H1 (cell line): ENCODE measurements around the gene SFTPB. TPM values are rescaled to one million over a fixed set of nuclear protein-coding genes. Genes with fewer than 3 reads are reported as not detected.
A peak's percentile ranks its signal among the peaks of the same experiment; 100 is the strongest.

Source experiments
- BRCA1 ChIP-seq: IDR thresholded peaks from 2 replicates; pipeline ENCODE4 v1.6.1; 2012; ENCODE audit warnings: low read depth, low read length, improper control_type of control experiment
- CEBPB ChIP-seq: IDR thresholded peaks from 2 replicates; pipeline ENCODE4 v1.6.1; 2012; ENCODE audit warnings: low read depth, low read length
- CHD7 ChIP-seq: fragments of 300-600 bp; sonication (generic); IDR thresholded peaks from 2 replicates; pipeline ENCODE4 v1.7.1; 2012; ENCODE audit warnings: low read length, moderate library complexity, mild to moderate bottlenecking, inconsistent platforms; ENCODE audit not compliant: insufficient replicate concordance
- CREB1 ChIP-seq: IDR thresholded peaks from 2 replicates; pipeline ENCODE4 v1.6.1; 2012; ENCODE audit warnings: inconsistent platforms
- KDM4A ChIP-seq: IDR thresholded peaks from one replicate; pipeline ENCODE4 v1.7.1; 2012; ENCODE audit warnings: low read depth, mild to moderate bottlenecking, moderate library complexity, low read length, inconsistent platforms; ENCODE audit not compliant: severe bottlenecking
- NRF1 ChIP-seq: IDR thresholded peaks from 2 replicates; pipeline ENCODE4 v1.6.1; 2011; ENCODE audit warnings: mild to moderate bottlenecking, low read depth, low read length, improper control_type of control experiment
- RAD21 ChIP-seq, 2 experiments: IDR thresholded peaks in 1 of 2; conservative IDR thresholded peaks in 1 of 2; 2 replicates each; pipeline ENCODE4 v1.6.1; 2011; ENCODE audit warnings: low read depth in 2 of 2, low read length in 2 of 2, improper control_type of control experiment in 1 of 2, inconsistent platforms in 1 of 2, mild to moderate bottlenecking in 1 of 2, moderate library complexity in 1 of 2
- RBBP5 ChIP-seq: IDR thresholded peaks from 2 replicates; pipeline ENCODE4 v1.7.1; 2012; ENCODE audit warnings: low read depth, mild to moderate bottlenecking, inconsistent platforms, low read length, moderate library complexity, borderline replicate concordance
- RFX5 ChIP-seq: IDR thresholded peaks from 2 replicates; pipeline ENCODE4 v1.6.1; 2011; ENCODE audit warnings: low read depth, low read length, improper control_type of control experiment, borderline replicate concordance
- SP1 ChIP-seq: IDR thresholded peaks from 2 replicates; pipeline ENCODE4 v1.6.1; 2011; ENCODE audit warnings: low read depth, low read length
- polyA plus RNA-seq, 7 experiments: library from polyadenylated mRNA; depleted of rRNA in 3 of 7; stranded (reverse) in 5 of 7; unstranded in 2 of 7; fragments of >200 nt in 5 of 7; fragments of 200-250 nt in 2 of 7; gene quantifications; 1 replicate in 5 of 7; 2 replicates in 1 of 7; 4 replicates in 1 of 7; pipeline versions ENCODE4 v1.2.1 to v1.2.3, GENCODE V29; 2011 to 2013; ENCODE audit warnings: missing spikeins in 2 of 7, mixed read lengths in 2 of 7
- total RNA-seq: library from RNA; stranded (reverse); fragmentation: NEBNext Ultra II Directional; extraction: Animal tissue kit (Norgen Biotek cat#: 25700); gene quantifications from 2 replicates; pipeline ENCODE4 v1.2.1, GENCODE V29; 2021

SFTPB gene
- total and polyA plus RNA-seq, 2 of the 8 experiments (the other 6 are each of a cell fraction or from before 2014, with no cell fraction given): not detected

GRCh38 chr2:85678794-85679672, 11.0 kb upstream of the SFTPB start (continued):
- no peak for TF ChIP-seq RBBP5
- TF ChIP-seq RFX5: no peak
- TF ChIP-seq BRCA1: no peak
- TF ChIP-seq KDM4A: no peak
- no peak for TF ChIP-seq CHD7
- TF ChIP-seq CEBPB: no peak
- no peak for TF ChIP-seq NRF1
- peak; percentile 86 to 90 for TF ChIP-seq RAD21 (IDR thresholded peaks at IDR 0.05 in 1 of 2, conservative IDR thresholded peaks at IDR 0.05 in 1 of 2; ENCODE audit: low read depth in 2 of 2, low read length in 2 of 2)
- no peak for TF ChIP-seq SP1
- TF ChIP-seq CREB1: no peak
